HepG2 (cell line): ENCODE data around the gene B3GNT9. TPM values are rescaled to one million over a fixed set of nuclear protein-coding genes. Genes with fewer than 3 reads are reported as not detected.

Source experiments
- BRD4 ChIP-seq: sonication (generic); formaldehyde crosslinking; IDR thresholded peaks from 2 replicates; pipeline ENCODE4 v1.4.0; 2020; ENCODE audit warnings: missing genetic modification reagents
- CREB1 ChIP-seq, 2 experiments: fragments of 450-650 bp in 1 of 2; IDR thresholded peaks; 2 replicates each; pipeline ENCODE4 v1.6.1; 2016 to 2017; ENCODE audit warnings: control low read depth in 1 of 2, mild to moderate bottlenecking in 1 of 2, missing compliant biosample characterization in 1 of 2, missing genetic modification characterization in 1 of 2
- DR1 ChIP-seq: sonication (generic); formaldehyde crosslinking; IDR thresholded peaks from 2 replicates; pipeline ENCODE4 v1.8.0; 2021; ENCODE audit warnings: mild to moderate bottlenecking, missing genetic modification reagents, inconsistent platforms
- RBFOX2 ChIP-seq: fragments of 200-400 bp; formaldehyde crosslinking; IDR thresholded peaks from 2 replicates; pipeline ENCODE4 v1.6.1; 2017; ENCODE audit warnings: low read depth, mild to moderate bottlenecking, low read length
- TAF15 ChIP-seq: fragments of 200-400 bp; formaldehyde crosslinking; IDR thresholded peaks from one replicate; pipeline ENCODE4 v1.6.1; 2018; ENCODE audit warnings: mild to moderate bottlenecking, low read depth, low read length; ENCODE audit not compliant: poor library complexity, severe bottlenecking
- THAP11 ChIP-seq: IDR thresholded peaks from 2 replicates; pipeline ENCODE4 v1.6.1; 2016; ENCODE audit warnings: missing biosample characterization, missing genetic modification reagents
- THYN1 ChIP-seq: sonication (generic); formaldehyde crosslinking; IDR thresholded peaks from 2 replicates; pipeline ENCODE4 v1.8.1; 2023; ENCODE audit warnings: low read depth, mild to moderate bottlenecking, moderate library complexity, missing genetic modification reagents, borderline replicate concordance
- ZIK1 ChIP-seq: sonication (generic); formaldehyde crosslinking; IDR thresholded peaks from 2 replicates; pipeline ENCODE4 v1.5.0; 2020; ENCODE audit warnings: mild to moderate bottlenecking, low read depth, missing genetic modification reagents, borderline replicate concordance
- ZNF274 ChIP-seq: sonication (generic); formaldehyde crosslinking; IDR thresholded peaks from 2 replicates; pipeline ENCODE4 v1.5.1; 2020; ENCODE audit warnings: mild to moderate bottlenecking, missing genetic modification reagents
- ZNF430 ChIP-seq: sonication (generic); formaldehyde crosslinking; IDR thresholded peaks from 2 replicates; pipeline ENCODE4 v1.9.0; 2021; ENCODE audit warnings: mild to moderate bottlenecking, missing genetic modification reagents
- ZNF446 ChIP-seq: sonication (generic); formaldehyde crosslinking; IDR thresholded peaks from 2 replicates; pipeline ENCODE4 v1.5.0; 2020; ENCODE audit warnings: mild to moderate bottlenecking, missing genetic modification reagents
- ZNF569 ChIP-seq: sonication (generic); formaldehyde crosslinking; IDR thresholded peaks from 2 replicates; pipeline ENCODE4 v1.5.0; 2020; ENCODE audit warnings: mild to moderate bottlenecking, missing genetic modification reagents, moderate library complexity, borderline replicate concordance
- ZNF746 ChIP-seq: sonication (generic); formaldehyde crosslinking; IDR thresholded peaks from 2 replicates; pipeline ENCODE4 v1.8.0; 2022; ENCODE audit warnings: mild to moderate bottlenecking, missing genetic modification reagents
- polyA plus RNA-seq, 8 experiments: library from polyadenylated mRNA; depleted of rRNA in 3 of 8; stranded (reverse) in 7 of 8; unstranded in 1 of 8; fragments of >200 nt; fragmentation: Illumina TruSeq in 4 of 8; extraction: Trizol in 4 of 8; gene quantifications; 2 replicates each; pipeline versions ENCODE4 v1.2.1 to v1.2.3, GENCODE V29; 2011 to 2016; ENCODE audit warnings: low read depth in 4 of 8, missing spikeins in 1 of 8, mixed read lengths in 1 of 8; ENCODE audit not compliant: insufficient read depth in 1 of 8
- total RNA-seq, 5 experiments: library from RNA; depleted of rRNA; stranded (reverse); fragments of >200 nt; fragmentation: Illumina TruSeq; extraction: Trizol; gene quantifications; 2 replicates each; pipeline ENCODE4 v1.2.3, GENCODE V29; 2016; ENCODE audit warnings: low read depth in 1 of 5
- TF ChIP-seq, protein P1 (sequence below): sonication (generic); formaldehyde crosslinking; IDR thresholded peaks from 2 replicates; pipeline ENCODE4 v1.4.0; 2020; ENCODE audit warnings: mild to moderate bottlenecking, missing genetic modification reagents
- TF ChIP-seq, protein P2 (sequence below): sonication (generic); formaldehyde crosslinking; IDR thresholded peaks from 2 replicates; pipeline ENCODE4 v1.8.0; 2023; ENCODE audit warnings: mild to moderate bottlenecking, missing genetic modification reagents
- TF ChIP-seq, protein P3 (sequence below): sonication (generic); formaldehyde crosslinking; IDR thresholded peaks from 2 replicates; pipeline ENCODE4 v1.4.0; 2020; ENCODE audit warnings: mild to moderate bottlenecking, missing genetic modification reagents
- TF ChIP-seq, protein P4 (sequence below): sonication (generic); formaldehyde crosslinking; IDR thresholded peaks from 2 replicates; pipeline ENCODE4 v1.5.0; 2020; ENCODE audit warnings: mild to moderate bottlenecking, missing genetic modification reagents
- TF ChIP-seq, protein P5 (sequence below): IDR thresholded peaks from 2 replicates; pipeline ENCODE4 v1.6.1; 2016; ENCODE audit warnings: low read depth, control low read depth

The B3GNT9 gene
- total and polyA plus RNA-seq, 2 of the 13 experiments (the other 11 are each of a cell fraction or from before 2014, with no cell fraction given), result 1.5 to 3.1 TPM

DNA sequence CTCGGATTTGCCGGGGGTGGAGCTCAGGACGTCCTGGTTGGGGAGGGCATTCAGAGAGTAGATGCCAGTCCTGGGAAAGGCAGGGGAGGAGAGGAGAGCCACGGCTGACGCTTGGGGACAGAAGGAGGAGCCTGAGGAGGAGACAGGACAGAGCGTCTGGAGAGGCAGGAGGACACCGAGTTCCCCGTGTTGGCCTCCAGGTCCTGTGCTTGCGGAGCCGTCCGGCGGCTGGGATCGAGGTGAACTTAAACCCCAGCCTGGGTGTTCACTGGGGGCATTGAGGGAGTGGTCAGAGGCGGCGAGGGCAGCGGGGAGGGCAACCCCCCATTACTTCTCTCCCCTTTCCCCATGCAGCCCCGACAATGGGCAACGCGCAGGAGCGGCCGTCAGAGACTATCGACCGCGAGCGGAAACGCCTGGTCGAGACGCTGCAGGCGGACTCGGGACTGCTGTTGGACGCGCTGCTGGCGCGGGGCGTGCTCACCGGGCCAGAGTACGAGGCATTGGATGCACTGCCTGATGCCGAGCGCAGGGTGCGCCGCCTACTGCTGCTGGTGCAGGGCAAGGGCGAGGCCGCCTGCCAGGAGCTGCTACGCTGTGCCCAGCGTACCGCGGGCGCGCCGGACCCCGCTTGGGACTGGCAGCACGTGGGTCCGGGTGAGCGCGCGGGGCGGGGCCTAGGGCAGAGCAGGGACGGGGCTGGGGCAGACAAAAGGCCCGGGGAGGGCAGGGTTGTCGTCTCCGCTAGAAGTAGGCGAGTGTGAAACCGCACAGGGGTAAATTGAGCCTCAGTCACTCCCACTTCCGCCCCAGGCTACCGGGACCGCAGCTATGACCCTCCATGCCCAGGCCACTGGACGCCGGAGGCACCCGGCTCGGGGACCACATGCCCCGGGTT, 23.3 kb upstream of the B3GNT9 start (continued):
- TF ChIP-seq CREB1 (IDR thresholded peaks at IDR 0.05), result peak; percentile 47; the same call in 1 of the 2 replicates
- TF ChIP-seq CREB1 (CRISPR knock-in tag; IDR thresholded peaks at IDR 0.05), result no peak
- TF ChIP-seq ZNF746 (CRISPR knock-in tag), result peak; percentile 70; the same call in 1 of the 2 replicates
- TF ChIP-seq, protein P1, sequence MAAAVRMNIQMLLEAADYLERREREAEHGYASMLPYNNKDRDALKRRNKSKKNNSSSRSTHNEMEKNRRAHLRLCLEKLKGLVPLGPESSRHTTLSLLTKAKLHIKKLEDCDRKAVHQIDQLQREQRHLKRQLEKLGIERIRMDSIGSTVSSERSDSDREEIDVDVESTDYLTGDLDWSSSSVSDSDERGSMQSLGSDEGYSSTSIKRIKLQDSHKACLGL, result peak; percentile 93
- peak; percentile 22; the same call in 1 of the 2 replicates for TF ChIP-seq BRD4 (CRISPR knock-in tag)
- TF ChIP-seq ZIK1 (CRISPR knock-in tag), result peak; percentile 97
- no peak; the same call in 1 of the 2 replicates for TF ChIP-seq ZNF446 (CRISPR knock-in tag)
- TF ChIP-seq THAP11 (CRISPR knock-in tag), result peak; percentile 71; the same call in 1 of the 2 replicates
- TF ChIP-seq DR1 (CRISPR knock-in tag), result no peak
- TF ChIP-seq RBFOX2, result peak; percentile 88
- TF ChIP-seq, protein P2, sequence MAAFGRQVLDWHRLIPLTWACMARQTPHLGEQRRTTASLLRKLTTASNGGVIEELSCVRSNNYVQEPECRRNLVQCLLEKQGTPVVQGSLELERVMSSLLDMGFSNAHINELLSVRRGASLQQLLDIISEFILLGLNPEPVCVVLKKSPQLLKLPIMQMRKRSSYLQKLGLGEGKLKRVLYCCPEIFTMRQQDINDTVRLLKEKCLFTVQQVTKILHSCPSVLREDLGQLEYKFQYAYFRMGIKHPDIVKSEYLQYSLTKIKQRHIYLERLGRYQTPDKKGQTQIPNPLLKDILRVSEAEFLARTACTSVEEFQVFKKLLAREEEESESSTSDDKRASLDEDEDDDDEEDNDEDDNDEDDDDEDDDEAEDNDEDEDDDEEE (CRISPR knock-in tag), result peak; percentile 84; the same call in 1 of the 2 replicates
- no peak for TF ChIP-seq THYN1 (CRISPR knock-in tag)
- TF ChIP-seq ZNF569, result no peak
- TF ChIP-seq ZNF274 (CRISPR knock-in tag), result peak; percentile 92; the same call in 1 of the 2 replicates
- TF ChIP-seq, protein P3, sequence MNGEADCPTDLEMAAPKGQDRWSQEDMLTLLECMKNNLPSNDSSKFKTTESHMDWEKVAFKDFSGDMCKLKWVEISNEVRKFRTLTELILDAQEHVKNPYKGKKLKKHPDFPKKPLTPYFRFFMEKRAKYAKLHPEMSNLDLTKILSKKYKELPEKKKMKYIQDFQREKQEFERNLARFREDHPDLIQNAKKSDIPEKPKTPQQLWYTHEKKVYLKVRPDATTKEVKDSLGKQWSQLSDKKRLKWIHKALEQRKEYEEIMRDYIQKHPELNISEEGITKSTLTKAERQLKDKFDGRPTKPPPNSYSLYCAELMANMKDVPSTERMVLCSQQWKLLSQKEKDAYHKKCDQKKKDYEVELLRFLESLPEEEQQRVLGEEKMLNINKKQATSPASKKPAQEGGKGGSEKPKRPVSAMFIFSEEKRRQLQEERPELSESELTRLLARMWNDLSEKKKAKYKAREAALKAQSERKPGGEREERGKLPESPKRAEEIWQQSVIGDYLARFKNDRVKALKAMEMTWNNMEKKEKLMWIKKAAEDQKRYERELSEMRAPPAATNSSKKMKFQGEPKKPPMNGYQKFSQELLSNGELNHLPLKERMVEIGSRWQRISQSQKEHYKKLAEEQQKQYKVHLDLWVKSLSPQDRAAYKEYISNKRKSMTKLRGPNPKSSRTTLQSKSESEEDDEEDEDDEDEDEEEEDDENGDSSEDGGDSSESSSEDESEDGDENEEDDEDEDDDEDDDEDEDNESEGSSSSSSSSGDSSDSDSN (CRISPR knock-in tag), result peak; percentile 99
- peak; percentile 61; the same call in 1 of the 2 replicates for TF ChIP-seq ZNF430 (CRISPR knock-in tag)
- TF ChIP-seq TAF15, result peak; percentile 92
- TF ChIP-seq, protein P4, sequence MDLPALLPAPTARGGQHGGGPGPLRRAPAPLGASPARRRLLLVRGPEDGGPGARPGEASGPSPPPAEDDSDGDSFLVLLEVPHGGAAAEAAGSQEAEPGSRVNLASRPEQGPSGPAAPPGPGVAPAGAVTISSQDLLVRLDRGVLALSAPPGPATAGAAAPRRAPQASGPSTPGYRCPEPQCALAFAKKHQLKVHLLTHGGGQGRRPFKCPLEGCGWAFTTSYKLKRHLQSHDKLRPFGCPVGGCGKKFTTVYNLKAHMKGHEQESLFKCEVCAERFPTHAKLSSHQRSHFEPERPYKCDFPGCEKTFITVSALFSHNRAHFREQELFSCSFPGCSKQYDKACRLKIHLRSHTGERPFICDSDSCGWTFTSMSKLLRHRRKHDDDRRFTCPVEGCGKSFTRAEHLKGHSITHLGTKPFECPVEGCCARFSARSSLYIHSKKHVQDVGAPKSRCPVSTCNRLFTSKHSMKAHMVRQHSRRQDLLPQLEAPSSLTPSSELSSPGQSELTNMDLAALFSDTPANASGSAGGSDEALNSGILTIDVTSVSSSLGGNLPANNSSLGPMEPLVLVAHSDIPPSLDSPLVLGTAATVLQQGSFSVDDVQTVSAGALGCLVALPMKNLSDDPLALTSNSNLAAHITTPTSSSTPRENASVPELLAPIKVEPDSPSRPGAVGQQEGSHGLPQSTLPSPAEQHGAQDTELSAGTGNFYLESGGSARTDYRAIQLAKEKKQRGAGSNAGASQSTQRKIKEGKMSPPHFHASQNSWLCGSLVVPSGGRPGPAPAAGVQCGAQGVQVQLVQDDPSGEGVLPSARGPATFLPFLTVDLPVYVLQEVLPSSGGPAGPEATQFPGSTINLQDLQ, result peak; percentile 78; the same call in 1 of the 2 replicates
- TF ChIP-seq, protein P5, sequence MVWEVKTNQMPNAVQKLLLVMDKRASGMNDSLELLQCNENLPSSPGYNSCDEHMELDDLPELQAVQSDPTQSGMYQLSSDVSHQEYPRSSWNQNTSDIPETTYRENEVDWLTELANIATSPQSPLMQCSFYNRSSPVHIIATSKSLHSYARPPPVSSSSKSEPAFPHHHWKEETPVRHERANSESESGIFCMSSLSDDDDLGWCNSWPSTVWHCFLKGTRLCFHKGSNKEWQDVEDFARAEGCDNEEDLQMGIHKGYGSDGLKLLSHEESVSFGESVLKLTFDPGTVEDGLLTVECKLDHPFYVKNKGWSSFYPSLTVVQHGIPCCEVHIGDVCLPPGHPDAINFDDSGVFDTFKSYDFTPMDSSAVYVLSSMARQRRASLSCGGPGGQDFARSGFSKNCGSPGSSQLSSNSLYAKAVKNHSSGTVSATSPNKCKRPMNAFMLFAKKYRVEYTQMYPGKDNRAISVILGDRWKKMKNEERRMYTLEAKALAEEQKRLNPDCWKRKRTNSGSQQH (CRISPR knock-in tag), result peak; percentile 90; the same call in 1 of the 2 replicates
